ENCODE measurements around the gene ABCB6. TPM values are rescaled to one million over a fixed set of nuclear protein-coding genes. Genes with fewer than 3 reads are reported as not detected.

The ABCB6 gene
- total RNA-seq, 1 experiment from 2014 or later, result 41.6 TPM

- DNase-seq (ENCODE audit: low read depth), result no peak
These were observed 34.6 kb downstream of the ABCB6 start for GRCh38 chr2:219184121-219184520.

GRCh38 chr2:219183151-219183772 is 35.5 kb downstream of the ABCB6 start:
- no peak for DNase-seq (ENCODE audit: low read depth)

GRCh38 chr2:219182331-219183150 is 36.2 kb downstream of the ABCB6 start:
- no peak for DNase-seq (ENCODE audit: low read depth)

GRCh38 chr2:219181531-219181930 is 37.2 kb downstream of the ABCB6 start:
- DNase-seq (ENCODE audit: low read depth), result no peak

- no peak for DNase-seq (ENCODE audit: low read depth)
These were observed 37.8 kb downstream of the ABCB6 start for GRCh38 chr2:219180961-219181360.

GRCh38 chr2:219179601-219180465 is 38.9 kb downstream of the ABCB6 start:
- DNase-seq (ENCODE audit: low read depth), result no peak

GRCh38 chr2:219178377-219179175 is 40.2 kb downstream of the ABCB6 start:
- DNase-seq (ENCODE audit: low read depth), result peak; percentile 47

- DNase-seq (ENCODE audit: low read depth), result peak; percentile 87
These were observed 41.0 kb downstream of the ABCB6 start, which contains the start of gene RETREG2 for GRCh38 chr2:219177552-219178376. TSS of gene RETREG2 (plus strand) at chr2:219178275. CDS start at chr2:219178353, 78 bp downstream.

- peak; percentile 90 for DNase-seq (ENCODE audit: low read depth)
These were observed 41.8 kb downstream of the ABCB6 start, which contains the start of gene CNPPD1 for GRCh38 chr2:219176818-219177551. TSS of gene CNPPD1 (minus strand) at chr2:219176925. CDS start at chr2:219176828, 97 bp downstream.

GRCh38 chr2:219175928-219176817 is 42.6 kb downstream of the ABCB6 start:
- peak; percentile 42 for DNase-seq (ENCODE audit: low read depth)

- DNase-seq (ENCODE audit: low read depth), result no peak
These were observed 43.3 kb downstream of the ABCB6 start for GRCh38 chr2:219175486-219175885.

GRCh38 chr2:219174801-219175200 is 44.0 kb downstream of the ABCB6 start:
- no peak for DNase-seq (ENCODE audit: low read depth)

- no peak for DNase-seq (ENCODE audit: low read depth)
These were observed 44.6 kb downstream of the ABCB6 start for GRCh38 chr2:219174146-219174545.

GRCh38 chr2:219173176-219173575 is 45.6 kb downstream of the ABCB6 start:
- DNase-seq (ENCODE audit: low read depth), result no peak

- no peak for DNase-seq (ENCODE audit: low read depth)
These were observed 46.3 kb downstream of the ABCB6 start for GRCh38 chr2:219172231-219173154.

- peak; percentile 73 for DNase-seq (ENCODE audit: low read depth)
These were observed 47.5 kb downstream of the ABCB6 start for GRCh38 chr2:219171231-219171651.

- DNase-seq (ENCODE audit: low read depth), result no peak
These were observed 48.7 kb downstream of the ABCB6 start, which contains the start of gene SLC23A3 for GRCh38 chr2:219169930-219170654. TSS of gene SLC23A3 (minus strand) at chr2:219170029. CDS start at chr2:219169984, 45 bp downstream.

All from RPMI7951 (cell line).